Erythroblast (primary cell): ENCODE data around the gene METTL1.

Source experiments
- GATA1 ChIP-seq: IDR thresholded peaks from 2 replicates; pipeline ENCODE4 v1.6.1; 2011; ENCODE audit warnings: low read depth, mild to moderate bottlenecking, control low read depth, low read length, moderate library complexity
- POLR2A ChIP-seq: IDR thresholded peaks from 2 replicates; pipeline ENCODE4 v1.6.1; 2011; ENCODE audit warnings: mild to moderate bottlenecking, low read length

DNA sequence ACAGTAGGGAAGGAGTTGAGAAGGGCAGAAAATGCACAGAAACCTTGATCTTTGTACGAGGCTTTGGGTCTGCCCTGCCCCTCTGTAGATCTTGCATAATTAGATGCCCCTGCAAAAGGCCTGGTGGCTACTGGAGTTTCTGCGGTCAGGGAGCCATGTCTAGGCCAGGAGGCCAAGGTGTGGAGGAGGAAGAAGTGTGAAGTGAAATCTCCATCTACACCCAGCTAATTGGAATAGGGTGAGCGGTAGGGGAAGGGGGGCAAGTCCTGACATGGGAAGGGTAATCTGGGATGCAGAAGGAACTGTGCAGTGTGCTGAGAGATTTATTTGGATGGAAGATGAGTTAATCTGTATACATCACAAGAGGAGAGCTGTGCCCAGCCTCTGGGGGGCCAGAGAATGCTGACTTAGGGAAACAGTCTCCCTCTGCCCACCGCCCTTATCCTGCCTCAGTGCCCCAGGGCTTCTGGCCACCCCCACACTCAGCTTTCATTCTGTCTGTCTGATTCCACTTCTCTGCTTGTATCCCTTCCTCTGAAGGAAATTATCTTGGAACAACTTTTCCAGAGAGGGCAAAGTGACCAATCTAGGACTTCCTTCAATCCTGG is 10.4 kb downstream of the METTL1 start:
- TF ChIP-seq POLR2A (no peak), GATA1 (no peak)
